ENCODE measurements around the gene DHDDS.

GRCh38 chr1:26477446-26478152 lies 45.5 kb downstream of the DHDDS start:
- TF ChIP-seq TAF1 (IDR thresholded peaks at IDR 0.05; ENCODE audit: low read depth) = no peak
- TF ChIP-seq CTCF (IDR thresholded peaks at IDR 0.05; ENCODE audit: poor library complexity, severe bottlenecking) = no peak
- no peak for TF ChIP-seq EP300 (conservative IDR thresholded peaks at IDR 0.05; ENCODE audit: poor library complexity, severe bottlenecking)
- no peak for TF ChIP-seq RAD21 (conservative IDR thresholded peaks at IDR 0.05)
